NCI-H1048 (cell line): ENCODE data around the gene SGPL1.

Experiments used
- DNase-seq: peaks from one replicate; lab custom pipeline; 2025; lab: John Stamatoyannopoulos, UW

SGPL1 gene

GRCh38 chr10:70921285-70921684 is 105.5 kb downstream of the SGPL1 start:
- DNase-seq, result no peak

DNA sequence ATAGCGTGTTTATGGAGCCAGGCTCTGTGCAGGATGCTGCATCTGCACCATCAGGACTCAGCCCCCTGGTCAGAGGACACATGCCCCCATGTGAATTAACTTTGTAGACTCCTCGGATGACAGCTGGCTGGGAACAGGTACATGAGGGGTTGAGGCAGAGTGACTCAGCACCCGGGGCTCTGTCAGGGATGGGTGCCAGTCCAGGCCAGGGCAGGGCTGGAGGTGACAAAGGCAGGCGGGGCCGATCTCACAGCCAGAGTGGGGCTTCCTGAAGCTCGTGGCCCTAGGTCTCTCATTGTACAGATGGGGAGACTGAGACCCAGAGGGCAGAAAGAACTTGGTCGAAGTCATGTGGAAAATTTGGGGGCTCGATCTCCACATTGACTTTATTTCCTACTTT is 107.9 kb downstream of the SGPL1 start:
- no peak for DNase-seq

GRCh38 chr10:70925377-70926225 is 109.9 kb downstream of the SGPL1 start:
- DNase-seq, result no peak

DNA sequence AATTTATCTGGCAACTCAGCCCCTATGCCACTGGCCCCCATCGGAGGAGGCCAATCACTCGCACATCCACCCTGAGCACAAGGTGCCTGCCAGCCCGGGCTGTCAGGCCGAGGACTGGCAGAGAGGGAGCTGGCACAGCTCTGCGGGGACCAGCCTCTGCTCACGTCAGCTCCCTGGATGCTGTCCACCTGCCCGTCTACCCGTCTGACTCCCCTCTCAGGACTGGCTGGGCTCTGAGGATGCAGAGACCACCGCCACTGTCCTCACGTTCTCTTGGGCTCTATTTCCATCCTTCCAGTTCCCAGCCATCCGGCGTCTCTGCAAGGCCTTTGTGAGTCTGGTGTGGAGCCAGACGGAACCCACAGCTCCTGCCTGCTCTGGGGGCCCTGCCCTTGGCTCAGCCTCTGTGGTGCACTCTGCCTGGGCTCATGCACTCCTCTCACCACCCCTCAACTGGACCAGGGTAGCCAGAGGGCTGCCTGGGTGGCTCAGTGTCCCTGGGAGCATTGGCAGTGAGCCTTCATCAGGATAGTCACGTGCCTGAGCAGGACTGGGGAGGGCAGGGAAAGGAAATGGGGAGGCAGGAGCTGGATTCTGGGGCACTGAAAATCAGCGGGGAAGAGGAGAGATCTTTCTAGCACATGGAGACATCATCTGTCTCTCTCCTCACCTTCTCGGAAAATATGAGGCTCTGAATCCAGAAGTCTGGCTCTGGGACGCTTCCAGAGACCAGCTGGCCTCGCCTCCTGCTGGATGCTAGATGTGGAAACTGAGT is 110.7 kb downstream of the SGPL1 start:
- no peak for DNase-seq

DNA sequence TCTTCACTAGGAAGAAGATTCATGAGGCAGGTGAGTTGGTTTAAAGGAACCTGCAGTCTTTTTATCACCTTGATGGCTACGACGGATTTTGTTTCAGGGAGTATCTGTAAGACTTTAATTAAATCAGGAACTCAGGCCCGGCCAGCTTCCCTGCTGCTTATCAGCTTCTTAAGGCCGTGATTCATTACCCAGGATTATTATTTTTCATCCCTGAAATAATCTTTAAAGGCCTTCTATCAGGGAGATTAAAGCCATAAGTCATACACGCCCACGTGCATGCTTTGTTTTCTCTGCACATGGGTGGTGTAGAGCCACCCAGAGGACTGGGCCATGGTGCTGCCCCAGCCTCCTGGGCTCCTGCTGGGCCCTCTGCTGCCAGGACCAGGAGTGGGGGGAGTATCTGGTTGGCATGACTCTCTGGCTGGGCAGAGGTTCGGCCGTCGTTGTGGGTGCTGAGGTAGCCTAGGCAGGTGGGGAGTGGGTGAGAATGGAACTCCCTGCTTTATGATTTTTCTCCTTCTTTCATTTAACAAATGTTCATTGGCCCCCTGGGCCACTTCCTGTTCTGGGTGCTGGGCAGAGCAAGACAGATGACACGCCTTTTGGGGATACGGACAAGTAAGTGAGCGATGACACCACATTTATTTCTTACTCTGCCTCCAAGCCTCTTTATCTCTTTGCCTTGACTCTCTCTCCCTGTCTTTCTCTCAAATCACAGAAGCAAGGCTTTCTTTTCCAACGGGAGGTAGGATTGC is 111.6 kb downstream of the SGPL1 start:
- no peak for DNase-seq

- DNase-seq, result no peak
These were observed 112.4 kb downstream of the SGPL1 start for GRCh38 chr10:70928140-70928539.

- DNase-seq, result no peak
These were observed 114.7 kb downstream of the SGPL1 start for GRCh38 chr10:70930263-70931000.
